ENCODE results near the gene CIITA. TPM values are rescaled to one million over a fixed set of nuclear protein-coding genes. Genes with fewer than 3 reads are reported as not detected.

The CIITA gene
- total and polyA plus RNA-seq, 9 of the 15 experiments (the other 6 are each of a cell fraction or from before 2014, with no cell fraction given) = 0.01 to 0.20 (median 0.11) TPM; not detected in 4

- Histone ChIP-seq H3K4me2 (ENCODE audit: insufficient read depth, low read length) (no peak overlapping the region), H3K4me3 (no peak overlapping the region), H3K4me1 (replicated peaks in 1 of 2; ENCODE audit: control insufficient read depth in 2 of 2, insufficient read depth in 2 of 2, low read length in 2 of 2) (no peaks in the 10 kb centered on the region; a peak in 1 of 5 replicates), H3K79me2 (ENCODE audit: control insufficient read depth, insufficient read depth, low read length) (no peaks in the 10 kb centered on the region), H3K9me1 (ENCODE audit: control insufficient read depth, insufficient read depth, low read length) (peaks cover 3% of the 10 kb centered on the region), H3K27ac (ENCODE audit: extremely low read depth, low read depth, low read length) (no peak overlapping the region), H3K36me3 (ENCODE audit: control insufficient read depth, insufficient read depth, low read length) (no peaks in the 10 kb centered on the region), H3K9ac (ENCODE audit: insufficient read depth in 1 of 2, low read depth in 2 of 2, low read length in 2 of 2) (no peak overlapping the region), H3K27me3 (ENCODE audit: control insufficient read depth in 2 of 2, insufficient read depth in 2 of 2, low read length in 2 of 2) (peaks cover 14 to 34% of the 10 kb centered on the region in 2 experiments; a peak in 4 of 5 replicates), H4K20me1 (replicated peaks; ENCODE audit: control insufficient read depth, insufficient read depth, low read length) (peaks cover 6% of the 10 kb centered on the region; the same call in 1 of the 2 replicates), H3K9me3 (replicated peaks; ENCODE audit: control insufficient read depth, insufficient read depth, low read depth, low read length) (no peaks in the 10 kb centered on the region), H2AFZ (ENCODE audit: low read depth, low read length) (no peak overlapping the region)
- intact Hi-C loops (cut with micrococcal nuclease) (no loop called here), in situ Hi-C loops (cut with MboI) (no loop called here)
- no peak for DNase-seq (ENCODE audit: extremely low read depth in 1 of 4, low spot score in 3 of 4)
- FAIRE-seq = no peak
- 2% methylated on average over 5 of the region's 6 CpGs for WGBS (ENCODE audit: insufficient coverage, low coverage, missing lambda C conversion rate)
- ATAC-seq = no peak
- BruUV-seq (replicated peaks) = no TSS peak
- CTCF ChIA-PET (ENCODE audit: low intra/inter-chr PET ratio) = no interaction called here
- POLR2A ChIA-PET = interaction anchor here (0.6 kb wide), 1 partner anchor 52 kb away, joined by 3 read pairs; no protein-coding TSS in a partner anchor
- no peak for TF ChIP-seq SAP30 (IDR thresholded peaks at IDR 0.05; ENCODE audit: borderline replicate concordance, insufficient read depth, low read depth, low read length, poor library complexity, severe bottlenecking)
- TF ChIP-seq ERF (CRISPR knock-in tag; IDR thresholded peaks at IDR 0.05) = no peak
- TF ChIP-seq POLR3G (IDR thresholded peaks at IDR 0.05; ENCODE audit: extremely low read depth, insufficient read length, insufficient replicate concordance) = no peak
- no peak for TF ChIP-seq HSF4 (CRISPR knock-in tag; IDR thresholded peaks at IDR 0.05; ENCODE audit: borderline replicate concordance)
- TF ChIP-seq XRCC4 (IDR thresholded peaks at IDR 0.05; ENCODE audit: extremely low read depth, insufficient read depth, insufficient read length) = no peak
- no peak for TF ChIP-seq HDAC8 (tag; IDR thresholded peaks at IDR 0.05)
- TF ChIP-seq ZNF57 (CRISPR knock-in tag; IDR thresholded peaks at IDR 0.05) = no peak
- no peak for TF ChIP-seq NRF1 (conservative IDR thresholded peaks at IDR 0.05 in 1 of 2, IDR thresholded peaks at IDR 0.05 in 1 of 2)
- no peak for TF ChIP-seq E2F6 (IDR thresholded peaks at IDR 0.05; ENCODE audit: borderline replicate concordance in 1 of 2, extremely low read depth in 1 of 2, insufficient read depth in 1 of 2, insufficient read length in 1 of 2, low read depth in 1 of 2, low read length in 1 of 2, poor library complexity in 1 of 2, severe bottlenecking in 1 of 2)
- no peak for TF ChIP-seq SMAD1 (IDR thresholded peaks at IDR 0.05; ENCODE audit: low read depth, low read length, partially characterized antibody)
- no peak for TF ChIP-seq HDAC1 (IDR thresholded peaks at IDR 0.05)
- no peak for TF ChIP-seq EP400 (IDR thresholded peaks at IDR 0.05)
- TF ChIP-seq DPF2 (IDR thresholded peaks at IDR 0.05) = no peak
- TF ChIP-seq HMGXB4 (CRISPR knock-in tag; IDR thresholded peaks at IDR 0.05) = no peak
- TF ChIP-seq DEAF1 (CRISPR knock-in tag; IDR thresholded peaks at IDR 0.05) = no peak
- no peak for TF ChIP-seq ZNF584 (CRISPR knock-in tag; IDR thresholded peaks at IDR 0.05; ENCODE audit: low read depth)
- no peak for TF ChIP-seq CBX8 (IDR thresholded peaks at IDR 0.05; ENCODE audit: borderline replicate concordance, extremely low read depth, low read depth, low read length, poor library complexity, severe bottlenecking)
Observed at GRCh38 chr16:10867199-10867598, 9.8 kb upstream of the CIITA start.
